K562 (cell line): Measurements from ENCODE around the gene ADSS1. TPM values are rescaled to one million over a fixed set of nuclear protein-coding genes. Genes with fewer than 3 reads are reported as not detected.
A peak's percentile ranks its signal among the peaks of the same experiment; 100 is the strongest.

ENCODE experiments used
- ATAC-seq: fragments of 200-7000 bp; cut with Tn5 transposase; 3 replicates; pipeline ENCODE4 v1.9.1; 2020; ENCODE audit warnings: moderate library complexity
- Bru-seq: library from RNA; stranded (reverse); fragments of 400-500 nt; gene quantifications from one replicate; lab custom pipeline; 2021; lab: Mats Ljungman, UMichigan
- BruChase-seq, 2 experiments: library from RNA; stranded (reverse); fragments of 400-500 nt; gene quantifications; one replicate each; lab custom pipeline; 2021; lab: Mats Ljungman, UMichigan
- BruUV-seq: library from RNA; stranded (reverse); fragments of 400-500 nt; replicated peaks from 2 replicates; lab custom pipeline; 2021; lab: Mats Ljungman, UMichigan
- CTCF ChIA-PET: fragments of 300-600 bp; formaldehyde crosslinking; extraction: SDS; loops from one replicate; lab custom pipeline; 2021; ENCODE audit warnings: low intra/inter-chr PET ratio; lab: Yijun Ruan, JAX
- POLR2A ChIA-PET: fragments of 300-600, 350-650 bp; sonication (Branson Sonifier 250); formaldehyde crosslinking; extraction: SDS; loops from one replicate; lab custom pipeline; 2021; ENCODE audit warnings: antibody characterized with exemption, inconsistent platforms; lab: Yijun Ruan, JAX
- DNase-seq, 4 experiments: peaks; one replicate each; pipeline versions ENCODE4 v3.0.0 to v3.0.0-alpha.2; 2011 to 2018; ENCODE audit warnings: low spot score in 3 of 4, mixed read lengths in 3 of 4; ENCODE audit errors: extremely low read depth in 1 of 4
- FAIRE-seq: peaks from 2 replicates; lab custom pipeline; 2011; peaks lifted over from hg19 to GRCh38; lab: Jason Lieb, UNC
- H2AFZ ChIP-seq: 2 replicates; pipeline ENCODE4 v1.6.0; 2011; ENCODE audit warnings: low read depth, low read length, control low read depth, inconsistent platforms
- H3K27ac ChIP-seq: fragments of 200-600 bp; 3 replicates; pipeline ENCODE4 v1.8.0; 2011; ENCODE audit warnings: low read depth, mild to moderate bottlenecking, control low read depth, inconsistent platforms, low read length, moderate library complexity, mixed read lengths; ENCODE audit errors: extremely low read depth
- H3K27me3 ChIP-seq, 2 experiments: fragments of 300-600 bp in 1 of 2; 2 replicates in 1 of 2; 3 replicates in 1 of 2; pipeline versions ENCODE4 v1.6.0 to v1.8.0; 2011; ENCODE audit warnings: inconsistent platforms in 2 of 2, low read length in 2 of 2, mild to moderate bottlenecking in 1 of 2, mixed read lengths in 1 of 2, moderate library complexity in 1 of 2; ENCODE audit not compliant: control insufficient read depth in 2 of 2, insufficient read depth in 2 of 2
- H3K36me3 ChIP-seq: fragments of 300-600 bp; 3 replicates; pipeline ENCODE4 v1.8.0; 2011; ENCODE audit warnings: mild to moderate bottlenecking, low read length, inconsistent platforms; ENCODE audit not compliant: control insufficient read depth, insufficient read depth
- H3K4me1 ChIP-seq, 2 experiments: fragments of 200-600 bp in 1 of 2; replicated peaks in 1 of 2; 2 replicates in 1 of 2; 3 replicates in 1 of 2; pipeline versions ENCODE4 v1.5.1 to v1.8.0; 2011; ENCODE audit warnings: inconsistent platforms in 2 of 2, low read length in 2 of 2, mild to moderate bottlenecking in 1 of 2, mixed read lengths in 1 of 2, moderate library complexity in 1 of 2; ENCODE audit not compliant: control insufficient read depth in 2 of 2, insufficient read depth in 2 of 2
- H3K4me2 ChIP-seq: 2 replicates; pipeline ENCODE4 v1.6.1; 2011; ENCODE audit warnings: low read length, control low read depth, inconsistent platforms, mixed read lengths; ENCODE audit not compliant: insufficient read depth
- H3K4me3 ChIP-seq: fragments of 200-600 bp; sonication (generic), shearing (Covaris generic); 2 replicates; pipeline ENCODE4 v1.5.1; 2016; ENCODE audit warnings: control low read depth, inconsistent platforms
- H3K79me2 ChIP-seq: fragments of 200-600 bp; 3 replicates; pipeline ENCODE4 v1.8.0; 2011; ENCODE audit warnings: low read length, inconsistent platforms; ENCODE audit not compliant: control insufficient read depth, insufficient read depth
- H3K9ac ChIP-seq, 2 experiments: 2 replicates each; pipeline versions ENCODE4 v1.6.0 to v1.6.1; 2011; ENCODE audit warnings: low read depth in 2 of 2, low read length in 2 of 2, control low read depth in 1 of 2, inconsistent platforms in 1 of 2, mild to moderate bottlenecking in 1 of 2, mixed read lengths in 1 of 2; ENCODE audit not compliant: insufficient read depth in 1 of 2
- H3K9me1 ChIP-seq: one replicate; pipeline ENCODE4 v1.6.0; 2011; ENCODE audit warnings: inconsistent platforms, mild to moderate bottlenecking, low read length, moderate library complexity; ENCODE audit not compliant: control insufficient read depth, insufficient read depth
- H3K9me3 ChIP-seq: replicated peaks from 2 replicates; pipeline ENCODE4 v1.5.1; 2011; ENCODE audit warnings: low read depth, low read length, inconsistent platforms; ENCODE audit not compliant: control insufficient read depth, insufficient read depth
- H4K20me1 ChIP-seq: replicated peaks from 2 replicates; pipeline ENCODE4 v1.6.1; 2011; ENCODE audit warnings: low read length, inconsistent platforms, mixed read lengths; ENCODE audit not compliant: control insufficient read depth, insufficient read depth
- ETV5 ChIP-seq: sonication (generic); formaldehyde crosslinking; IDR thresholded peaks from 2 replicates; pipeline ENCODE4 v1.4.0; 2020; ENCODE audit warnings: low read depth, mild to moderate bottlenecking, missing genetic modification reagents
- FOSL1 ChIP-seq: fragments of 200-800 bp; sonication (Bioruptor generic); conservative IDR thresholded peaks from 2 replicates; pipeline ENCODE4 v1.6.1; 2016; ENCODE audit warnings: missing genetic modification characterization, missing compliant biosample characterization
- GABPA ChIP-seq: fragments of 200-800 bp; sonication (Bioruptor generic); conservative IDR thresholded peaks from 2 replicates; pipeline ENCODE4 v1.6.1; 2016; ENCODE audit warnings: low read depth, missing genetic modification characterization, missing compliant biosample characterization
- HNRNPK ChIP-seq: fragments of 200-400 bp; formaldehyde crosslinking; IDR thresholded peaks from one replicate; pipeline ENCODE4 v1.6.1; 2018; ENCODE audit warnings: mild to moderate bottlenecking, low read depth, low read length; ENCODE audit not compliant: poor library complexity, severe bottlenecking
- PHF21A ChIP-seq: fragments of 450-650 bp; IDR thresholded peaks from 2 replicates; pipeline ENCODE4 v1.6.1; 2017; ENCODE audit warnings: low read depth, borderline replicate concordance
- STAG1 ChIP-seq: sonication (generic); formaldehyde crosslinking; IDR thresholded peaks from 2 replicates; pipeline ENCODE4 v1.5.0; 2020; ENCODE audit warnings: missing genetic modification reagents, borderline replicate concordance
- ZKSCAN3 ChIP-seq: fragments of 250-450 bp; sonication (Bioruptor Pico); IDR thresholded peaks from 2 replicates; pipeline ENCODE4 v1.4.0; 2020
- ZNF717 ChIP-seq: fragments of 250-450 bp; sonication (Bioruptor Pico); IDR thresholded peaks from 2 replicates; pipeline ENCODE4 v1.5.0; 2021
- WGBS: fragments of 100-300 bp; shearing (Covaris generic); methylation state at CpG from one replicate; pipeline ENCODE4 v1.1.6; 2016; ENCODE audit warnings: low coverage, mixed read lengths; ENCODE audit not compliant: insufficient coverage; ENCODE audit errors: missing lambda C conversion rate; 5-methylcytosine and 5-hydroxymethylcytosine counted together
- in situ Hi-C: fragments of 300-500 bp; cut with MboI; formaldehyde crosslinking; loops from 4 replicates; pipeline ENCODE4 v1.15.0; 2018; ENCODE audit warnings: inconsistent platforms, mixed read lengths
- intact Hi-C: fragments of 100-400 bp; cut with micrococcal nuclease; formaldehyde crosslinking; loops from 2 replicates; pipeline ENCODE4 v1.14.2; 2022
- long read RNA-seq, 3 experiments: library from polyadenylated mRNA in 2 of 3; library from RNA in 1 of 3; unstranded in 2 of 3; stranded (forward) in 1 of 3; transcript quantifications; one replicate each; pipeline ENCODE4 v2.0.0, GENCODE V29; 2019 to 2022
- polyA minus RNA-seq, 3 experiments: library from RNA; depleted of rRNA, polyadenylated mRNA; stranded (reverse); fragments of >200 nt; gene quantifications; 2 replicates each; pipeline ENCODE4 v1.2.3, GENCODE V29; 2011
- polyA plus RNA-seq, 8 experiments: library from polyadenylated mRNA; depleted of rRNA in 4 of 8; stranded (reverse) in 5 of 8; unstranded in 3 of 8; fragments of >200 nt; fragmentation: Nextera tagmentation in 2 of 8; fragmentation: Illumina TruSeq in 1 of 8; extraction: Ambion mirVana in 2 of 8; extraction: Trizol in 1 of 8; gene quantifications; 2 replicates each; pipeline versions ENCODE4 v1.2.1 to v1.2.3, GENCODE V29; 2011 to 2014; ENCODE audit warnings: inconsistent platforms in 1 of 8, missing spikeins in 1 of 8
- total RNA-seq, 7 experiments: library from RNA; depleted of rRNA in 6 of 7; stranded (reverse); fragments of >200 nt in 6 of 7; fragmentation: Illumina TruSeq in 2 of 7; extraction: Trizol in 2 of 7; gene quantifications; 2 replicates each; pipeline versions ENCODE4 v1.2.1 to v1.2.3, GENCODE V29; 2011 to 2021; ENCODE audit warnings: low replicate concordance in 1 of 7
- TF ChIP-seq, protein P1 (sequence below): fragments of 450-650 bp; IDR thresholded peaks from 2 replicates; pipeline ENCODE4 v1.6.1; 2016; ENCODE audit warnings: low read depth

ADSS1 gene
- 17.1 and 35.0 TPM in 2 replicates for total RNA-seq (2011; cell fraction: chromatin; rRNA removed; ENCODE audit: low replicate concordance)
- total RNA-seq (2011; cell fraction: nucleolus; rRNA removed): 12.5 and 17.5 TPM in 2 replicates
- 16.8 and 20.0 TPM in 2 replicates for total RNA-seq (2011; cell fraction: nucleoplasm; rRNA removed)
- total RNA-seq (2014; rRNA removed) (4.4 and 5.9 TPM in 2 replicates), total RNA-seq (2014; rRNA removed; fragmentation: Illumina TruSeq; extraction: Trizol) (2.0 and 2.2 TPM in 2 replicates), total RNA-seq (2015; rRNA removed; fragmentation: Illumina TruSeq; extraction: Trizol) (3.5 and 3.6 TPM in 2 replicates), total RNA-seq (2021) (4.2 and 4.9 TPM in 2 replicates), polyA plus RNA-seq (2011; rRNA removed) (4.2 and 5.2 TPM in 2 replicates), polyA plus RNA-seq (2014; fragmentation: Illumina TruSeq; extraction: Trizol) (3.9 and 4.3 TPM in 2 replicates), polyA plus RNA-seq (2014; fragmentation: Nextera tagmentation; extraction: Ambion mirVana) (under 1 TPM; 0.53 to 0.74 TPM), polyA plus RNA-seq (2014; rRNA removed) (3.6 and 5.3 TPM in 2 replicates), polyA minus RNA-seq (2011; rRNA and poly(A)+ RNA removed) (2.6 and 2.7 TPM in 2 replicates), Bru-seq, nascent RNA (percentile 51 among the genes with signal in this experiment), BruChase-seq, experiment 1, labeled RNA remaining after a 2-hour chase (percentile 41 among the genes with signal in this experiment), BruChase-seq, experiment 2, labeled RNA remaining after a 6-hour chase (percentile 43 among the genes with signal in this experiment)
- polyA plus RNA-seq (2011; cell fraction: cytosol; rRNA removed): 2.7 and 4.0 TPM in 2 replicates
- polyA plus RNA-seq (2011; cell fraction: nucleus; rRNA removed): 39.1 and 54.9 TPM in 2 replicates
- 6.0 and 16.4 TPM in 2 replicates for polyA plus RNA-seq (2012)
- polyA minus RNA-seq (2011; cell fraction: cytosol; rRNA and poly(A)+ RNA removed): 1.3 and 1.6 TPM in 2 replicates
- polyA minus RNA-seq (2011; cell fraction: nucleus; rRNA and poly(A)+ RNA removed): 6.4 and 9.8 TPM in 2 replicates
- long read RNA-seq, experiment 1, partial matches to known transcripts: 1 of 9 reads
- long read RNA-seq, experiment 1, other reads (novel, unspliced or antisense): 4 of 9 reads
- long read RNA-seq, experiment 2, partial matches to known transcripts: 0 of 6 reads
- long read RNA-seq, experiment 2, other reads (novel, unspliced or antisense): 2 of 6 reads
- long read RNA-seq, experiment 3, partial matches to known transcripts: 0 of 1 reads
- long read RNA-seq, experiment 3, other reads (novel, unspliced or antisense): 0 of 1 reads

DNA sequence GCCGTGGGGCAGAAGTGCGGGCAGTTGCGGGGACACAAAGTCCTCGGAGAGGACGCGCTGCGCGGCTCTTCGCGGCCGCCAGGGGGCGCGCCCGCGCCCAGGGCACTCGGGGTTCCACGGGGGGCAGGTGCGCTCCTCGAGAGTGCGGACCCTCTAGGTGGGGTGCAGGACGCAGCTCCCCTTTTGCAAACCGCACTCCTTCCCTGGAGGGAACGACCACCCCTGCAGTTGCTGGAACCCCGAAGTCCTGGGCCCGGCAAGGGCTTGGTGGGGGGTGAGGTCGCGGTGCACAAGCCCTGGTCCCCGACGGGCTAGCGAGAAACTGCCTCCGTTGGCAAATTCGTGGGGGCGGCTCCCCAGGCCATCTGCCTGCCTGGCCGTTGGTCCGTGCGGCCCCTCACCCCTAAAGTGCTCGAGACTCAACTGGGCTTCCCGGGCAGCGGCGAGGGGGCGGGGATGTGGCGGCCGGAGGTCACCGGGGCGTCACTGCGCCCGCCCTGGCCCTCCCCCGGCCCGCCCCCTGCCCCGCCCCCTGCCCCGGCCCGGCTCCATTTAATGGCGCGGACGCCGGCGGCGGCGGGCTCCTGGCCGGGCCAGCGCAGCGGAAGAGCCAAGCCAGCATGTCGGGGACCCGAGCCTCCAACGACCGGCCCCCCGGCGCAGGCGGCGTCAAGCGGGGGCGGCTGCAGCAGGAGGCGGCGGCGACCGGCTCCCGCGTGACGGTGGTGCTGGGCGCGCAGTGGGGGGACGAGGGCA lies at the start of gene ADSS1:
Gene ADSS1 (plus strand): TSS at position 579 of the 756 bp plus-strand sequence. CDS start 42 bp downstream, at position 621.
- Histone ChIP-seq H3K4me1 (peaks cover 9 to 65% of the 10 kb centered on the region in 2 experiments; a peak in 4 of 5 replicates), H3K79me2 (peaks cover 13% of the 10 kb centered on the region), H3K36me3 (no peaks in the 10 kb centered on the region), H3K9me1 (peaks cover 4% of the 10 kb centered on the region), H4K20me1 (no peaks in the 10 kb centered on the region), H3K4me3 (peak within 1 kb of the TSS; percentile 66), H3K9ac (peak within 1 kb of the TSS; percentile 72 to 94), H3K27me3 (no peaks in the 10 kb centered on the region), H2AFZ (peak within 1 kb of the TSS; percentile 91), H3K27ac (peak within 1 kb of the TSS; percentile 75), H3K9me3 (no peaks in the 10 kb centered on the region), H3K4me2 (peak within 1 kb of the TSS; percentile 89)
- in situ Hi-C loops (no loop called here), intact Hi-C loops (no loop called here)
- ATAC-seq (peak; percentile 85), DNase-seq (peak; percentile 64 to 85 (median 77)), FAIRE-seq (no peak)
- POLR2A ChIA-PET: interaction anchor here (0.6 to 1.2 kb wide), 2 partner anchors 28 to 154 kb away, joined by 3 to 4 read pairs; no protein-coding TSS in a partner anchor
- 1% methylated on average over 20 of the region's 82 CpGs for WGBS
- CTCF ChIA-PET: no interaction called here
- BruUV-seq: no TSS peak
- TF ChIP-seq ZNF717 (CRISPR knock-in tag) (no peak), PHF21A (no peak), GABPA (tag) (no peak), ETV5 (CRISPR knock-in tag) (0 out of 2 replicates have a peak, but pooled peaks have one; percentile 35), FOSL1 (tag) (no peak), HNRNPK (no peak), ZKSCAN3 (CRISPR knock-in tag) (no peak), STAG1 (CRISPR knock-in tag) (no peak)
- TF ChIP-seq, protein P1, sequence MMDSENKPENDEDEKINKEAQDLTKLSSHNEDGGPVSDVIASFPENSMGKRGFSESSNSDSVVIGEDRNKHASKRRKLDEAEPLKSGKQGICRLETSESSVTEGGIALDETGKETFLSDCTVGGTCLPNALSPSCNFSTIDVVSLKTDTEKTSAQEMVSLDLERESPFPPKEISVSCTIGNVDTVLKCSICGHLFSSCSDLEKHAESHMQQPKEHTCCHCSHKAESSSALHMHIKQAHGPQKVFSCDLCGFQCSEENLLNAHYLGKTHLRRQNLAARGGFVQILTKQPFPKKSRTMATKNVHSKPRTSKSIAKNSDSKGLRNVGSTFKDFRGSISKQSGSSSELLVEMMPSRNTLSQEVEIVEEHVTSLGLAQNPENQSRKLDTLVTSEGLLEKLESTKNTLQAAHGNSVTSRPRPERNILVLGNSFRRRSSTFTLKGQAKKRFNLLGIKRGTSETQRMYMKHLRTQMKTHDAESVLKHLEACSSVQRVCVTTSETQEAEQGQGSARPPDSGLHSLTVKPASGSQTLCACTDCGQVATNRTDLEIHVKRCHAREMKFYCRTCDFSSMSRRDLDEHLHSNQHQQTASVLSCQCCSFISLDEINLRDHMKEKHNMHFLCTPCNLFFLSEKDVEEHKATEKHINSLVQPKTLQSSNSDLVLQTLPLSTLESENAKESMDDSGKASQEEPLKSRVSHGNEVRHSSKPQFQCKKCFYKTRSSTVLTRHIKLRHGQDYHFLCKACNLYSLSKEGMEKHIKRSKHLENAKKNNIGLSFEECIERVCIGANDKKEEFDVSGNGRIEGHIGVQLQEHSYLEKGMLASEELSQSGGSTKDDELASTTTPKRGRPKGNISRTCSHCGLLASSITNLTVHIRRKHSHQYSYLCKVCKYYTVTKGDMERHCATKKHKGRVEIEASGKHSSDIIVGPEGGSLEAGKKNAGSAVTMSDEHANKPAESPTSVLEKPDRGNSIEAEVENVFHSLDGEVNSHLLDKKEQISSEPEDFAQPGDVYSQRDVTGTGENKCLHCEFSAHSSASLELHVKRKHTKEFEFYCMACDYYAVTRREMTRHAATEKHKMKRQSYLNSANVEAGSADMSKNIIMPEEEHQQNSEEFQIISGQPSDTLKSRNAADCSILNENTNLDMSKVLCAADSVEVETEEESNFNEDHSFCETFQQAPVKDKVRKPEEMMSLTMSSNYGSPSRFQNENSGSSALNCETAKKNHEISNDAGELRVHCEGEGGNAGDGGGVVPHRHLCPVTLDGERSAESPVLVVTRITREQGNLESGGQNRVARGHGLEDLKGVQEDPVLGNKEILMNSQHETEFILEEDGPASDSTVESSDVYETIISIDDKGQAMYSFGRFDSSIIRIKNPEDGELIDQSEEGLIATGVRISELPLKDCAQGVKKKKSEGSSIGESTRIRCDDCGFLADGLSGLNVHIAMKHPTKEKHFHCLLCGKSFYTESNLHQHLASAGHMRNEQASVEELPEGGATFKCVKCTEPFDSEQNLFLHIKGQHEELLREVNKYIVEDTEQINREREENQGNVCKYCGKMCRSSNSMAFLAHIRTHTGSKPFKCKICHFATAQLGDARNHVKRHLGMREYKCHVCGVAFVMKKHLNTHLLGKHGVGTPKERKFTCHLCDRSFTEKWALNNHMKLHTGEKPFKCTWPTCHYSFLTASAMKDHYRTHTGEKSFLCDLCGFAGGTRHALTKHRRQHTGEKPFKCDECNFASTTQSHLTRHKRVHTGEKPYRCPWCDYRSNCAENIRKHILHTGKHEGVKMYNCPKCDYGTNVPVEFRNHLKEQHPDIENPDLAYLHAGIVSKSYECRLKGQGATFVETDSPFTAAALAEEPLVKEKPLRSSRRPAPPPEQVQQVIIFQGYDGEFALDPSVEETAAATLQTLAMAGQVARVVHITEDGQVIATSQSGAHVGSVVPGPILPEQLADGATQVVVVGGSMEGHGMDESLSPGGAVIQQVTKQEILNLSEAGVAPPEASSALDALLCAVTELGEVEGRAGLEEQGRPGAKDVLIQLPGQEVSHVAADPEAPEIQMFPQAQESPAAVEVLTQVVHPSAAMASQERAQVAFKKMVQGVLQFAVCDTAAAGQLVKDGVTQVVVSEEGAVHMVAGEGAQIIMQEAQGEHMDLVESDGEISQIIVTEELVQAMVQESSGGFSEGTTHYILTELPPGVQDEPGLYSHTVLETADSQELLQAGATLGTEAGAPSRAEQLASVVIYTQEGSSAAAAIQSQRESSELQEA: no peak
